GM19372 (cell line): ENCODE results near the gene H1-8.
"Not testable (repeated sequence)": the region's sequence is repeated elsewhere in the genome, so short reads cannot be mapped to it uniquely, and the experiment has no call there.

ENCODE experiments used
- ATAC-seq: cut with Tn5 transposase; IDR thresholded peaks from one replicate; pipeline ENCODE4 v1.9.1; 2021; ENCODE audit warnings: mild to moderate bottlenecking, low read depth, moderate library complexity; ENCODE audit not compliant: unreplicated experiment

Gene H1-8, protein sequence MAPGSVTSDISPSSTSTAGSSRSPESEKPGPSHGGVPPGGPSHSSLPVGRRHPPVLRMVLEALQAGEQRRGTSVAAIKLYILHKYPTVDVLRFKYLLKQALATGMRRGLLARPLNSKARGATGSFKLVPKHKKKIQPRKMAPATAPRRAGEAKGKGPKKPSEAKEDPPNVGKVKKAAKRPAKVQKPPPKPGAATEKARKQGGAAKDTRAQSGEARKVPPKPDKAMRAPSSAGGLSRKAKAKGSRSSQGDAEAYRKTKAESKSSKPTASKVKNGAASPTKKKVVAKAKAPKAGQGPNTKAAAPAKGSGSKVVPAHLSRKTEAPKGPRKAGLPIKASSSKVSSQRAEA

GRCh38 chr3:129543156-129543790 is at the start of gene H1-8:
TSS of gene H1-8 (plus strand) at chr3:129543175. CDS start at chr3:129543219, 44 bp downstream.
- ATAC-seq = no peak

GRCh38 chr3:129493206-129493605 is 49.8 kb upstream of the H1-8 start:
- ATAC-seq = no peak

DNA sequence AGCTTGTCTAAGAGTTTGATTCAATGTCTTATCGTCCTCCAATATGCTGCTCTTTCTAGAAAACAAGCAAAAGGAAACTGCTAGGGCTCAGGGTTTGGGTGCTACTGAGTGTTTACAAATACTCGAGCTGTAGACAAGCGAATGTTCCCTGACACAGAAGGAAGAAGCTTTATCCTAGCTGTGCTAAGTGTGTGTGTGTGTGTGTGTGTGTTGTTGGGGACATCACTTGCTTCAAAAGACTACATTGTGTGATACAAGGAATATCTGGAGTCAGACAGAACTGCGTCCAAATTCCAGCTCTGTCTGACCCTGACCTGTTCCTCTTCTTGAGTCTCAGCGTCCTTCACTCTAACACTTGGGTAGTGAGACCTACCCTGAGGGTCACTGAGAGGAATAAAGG is 48.5 kb upstream of the H1-8 start:
- ATAC-seq = not testable (repeated sequence)

- not testable (repeated sequence) for ATAC-seq
Observed at GRCh38 chr3:129495006-129495639, 47.9 kb upstream of the H1-8 start.

- not testable (repeated sequence) for ATAC-seq
Observed at GRCh38 chr3:129497876-129498275, 45.1 kb upstream of the H1-8 start.

DNA sequence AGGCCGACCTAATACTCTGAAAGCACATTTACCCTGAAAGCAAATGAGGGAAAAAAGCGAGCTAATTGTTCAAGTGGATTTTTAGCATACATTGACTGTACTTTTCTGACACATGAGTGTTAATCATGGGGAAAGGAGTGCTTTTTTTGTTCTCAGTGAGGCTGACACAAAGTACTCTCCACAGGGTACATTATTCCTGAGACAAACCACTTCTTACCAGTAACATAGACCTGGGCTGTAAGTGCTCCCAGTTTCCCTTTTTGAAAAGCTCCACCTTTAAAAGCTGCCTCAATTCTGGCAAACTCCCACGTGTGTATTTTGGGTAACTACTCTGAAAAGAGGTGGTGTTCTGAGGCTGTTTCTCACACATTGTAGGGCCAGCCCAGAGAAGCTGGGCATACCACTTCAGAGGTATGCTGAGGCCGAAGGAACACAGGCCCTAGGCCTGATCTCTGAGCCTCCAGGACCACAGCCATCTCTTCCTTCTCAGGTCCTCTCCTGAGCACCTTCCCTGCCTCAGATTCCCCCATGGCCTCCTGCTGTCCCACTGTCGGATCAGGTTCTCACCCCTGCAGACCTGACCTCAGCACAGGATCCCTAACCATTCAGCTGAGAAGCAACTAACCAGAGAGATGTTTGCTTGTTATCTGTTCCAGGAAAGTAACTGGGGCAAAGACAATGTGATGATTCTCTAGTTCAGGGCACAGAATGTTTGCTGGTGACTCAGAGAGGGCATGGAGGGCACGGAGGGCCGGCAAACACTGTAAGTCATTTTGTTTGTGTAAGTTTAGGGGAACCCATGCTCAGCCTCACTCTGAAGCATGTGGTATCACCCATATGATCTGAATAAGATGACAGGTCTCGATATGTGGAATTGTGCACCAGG is 44.1 kb upstream of the H1-8 start:
- ATAC-seq = not testable (repeated sequence)

DNA sequence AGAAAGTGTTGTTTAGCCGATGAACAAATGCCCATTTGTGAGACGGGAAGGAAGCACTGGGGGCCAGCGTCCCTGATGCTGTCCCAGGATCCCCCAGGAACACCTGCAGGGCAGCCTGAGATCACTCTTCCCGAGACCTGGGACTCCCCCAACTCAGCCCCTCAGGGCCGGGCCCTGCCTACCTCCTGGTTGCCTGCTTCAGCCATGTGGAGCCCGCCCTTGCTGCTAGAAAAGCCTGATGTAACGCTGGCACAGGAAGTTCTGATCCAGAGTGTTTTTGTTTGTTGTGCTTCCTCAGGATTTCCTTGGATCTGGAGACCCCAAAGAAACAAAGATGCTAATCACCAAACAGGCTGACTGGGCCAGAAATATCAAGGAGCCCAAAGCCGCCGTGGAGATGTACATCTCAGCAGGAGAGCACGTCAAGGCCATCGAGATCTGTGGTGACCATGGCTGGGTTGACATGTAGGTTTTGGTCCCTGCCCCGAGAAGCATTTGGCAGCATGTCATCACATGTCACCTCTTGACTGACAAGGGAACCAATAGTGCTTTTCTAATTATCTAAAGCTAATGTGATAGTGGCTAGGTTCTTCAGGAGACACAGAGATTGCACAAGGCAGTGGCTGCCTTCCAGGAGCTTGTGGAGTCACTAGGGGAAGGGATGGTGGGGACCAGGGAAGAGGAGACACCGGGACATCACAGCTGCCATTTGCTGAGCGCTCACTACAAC is 43.2 kb upstream of the H1-8 start:
- ATAC-seq = not testable (repeated sequence)

DNA sequence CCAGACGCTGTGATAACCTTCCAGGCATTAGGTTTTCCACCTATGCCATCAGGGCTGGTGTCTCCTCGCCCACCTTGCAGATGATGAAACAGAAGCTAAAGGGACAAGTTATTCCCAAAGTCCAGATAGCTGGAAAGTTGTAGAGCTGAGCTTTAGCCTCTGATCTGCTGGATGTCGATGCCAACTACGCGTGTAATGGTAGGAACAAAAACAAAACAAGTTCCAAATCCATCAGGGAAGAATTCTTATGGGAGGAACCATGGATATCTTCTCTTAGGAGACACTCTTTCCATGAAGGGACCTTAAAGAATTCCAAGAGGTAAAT is 42.7 kb upstream of the H1-8 start:
- no peak for ATAC-seq

DNA sequence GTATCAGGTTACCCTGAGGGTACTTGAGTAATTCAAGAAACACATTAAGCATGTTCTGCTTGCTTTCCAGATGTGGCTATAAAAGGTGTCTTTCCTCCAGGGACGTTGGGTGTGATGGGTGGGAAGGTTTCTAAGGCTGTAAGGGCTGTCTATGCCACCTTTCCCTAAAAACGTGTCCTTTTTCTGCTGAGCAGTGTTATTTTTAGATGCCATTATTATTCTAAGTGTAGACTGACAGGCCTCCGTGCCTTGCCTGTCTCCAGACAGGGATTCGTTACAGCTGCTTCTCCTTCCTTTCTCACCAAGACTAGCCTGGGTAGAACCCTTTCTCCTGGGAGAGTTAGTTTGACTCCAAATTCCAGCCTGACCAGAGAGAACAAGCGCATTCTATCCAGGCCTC is 41.3 kb upstream of the H1-8 start:
- no peak for ATAC-seq

- no peak for ATAC-seq
Observed at GRCh38 chr3:129502641-129503408, 40.1 kb upstream of the H1-8 start.

DNA sequence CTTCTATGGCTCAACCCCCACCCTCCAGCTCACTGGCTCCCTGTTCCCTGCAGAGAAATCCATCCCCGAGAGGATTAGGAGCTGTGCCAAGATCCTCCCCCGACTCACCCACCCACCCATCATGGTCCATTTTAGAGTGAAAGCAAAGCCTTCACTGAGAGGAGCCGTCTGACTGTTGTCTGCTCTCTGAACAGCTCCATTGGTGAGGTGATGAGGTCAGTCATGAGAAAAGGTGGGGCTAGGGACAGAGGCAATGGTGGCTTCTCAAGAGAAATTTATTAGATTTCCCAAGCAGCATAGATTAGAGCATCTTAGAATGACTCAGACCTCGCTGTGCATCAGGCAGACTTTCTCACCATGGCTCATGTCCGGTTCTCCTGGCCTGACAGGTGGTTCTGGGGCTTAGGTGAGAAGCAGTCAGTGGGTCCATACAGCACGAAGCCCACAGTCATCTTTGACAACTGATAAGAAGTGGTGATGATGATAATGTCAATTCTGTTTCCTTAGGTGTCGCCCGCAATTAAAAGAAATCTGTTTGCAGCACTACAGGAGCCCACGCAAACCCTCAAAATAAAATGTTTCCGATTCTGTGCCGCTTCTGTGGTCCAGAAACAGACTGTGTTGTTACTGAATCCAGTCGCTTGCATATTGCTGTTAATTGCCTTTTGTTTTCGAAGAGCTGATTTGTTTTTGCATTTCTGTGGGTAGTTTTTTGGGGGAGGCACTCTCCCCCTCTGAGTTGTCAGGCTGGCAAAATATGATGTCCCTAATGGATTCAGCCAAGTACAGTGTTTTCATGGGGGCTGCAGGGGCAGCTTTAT is 39.3 kb upstream of the H1-8 start:
- no peak for ATAC-seq

DNA sequence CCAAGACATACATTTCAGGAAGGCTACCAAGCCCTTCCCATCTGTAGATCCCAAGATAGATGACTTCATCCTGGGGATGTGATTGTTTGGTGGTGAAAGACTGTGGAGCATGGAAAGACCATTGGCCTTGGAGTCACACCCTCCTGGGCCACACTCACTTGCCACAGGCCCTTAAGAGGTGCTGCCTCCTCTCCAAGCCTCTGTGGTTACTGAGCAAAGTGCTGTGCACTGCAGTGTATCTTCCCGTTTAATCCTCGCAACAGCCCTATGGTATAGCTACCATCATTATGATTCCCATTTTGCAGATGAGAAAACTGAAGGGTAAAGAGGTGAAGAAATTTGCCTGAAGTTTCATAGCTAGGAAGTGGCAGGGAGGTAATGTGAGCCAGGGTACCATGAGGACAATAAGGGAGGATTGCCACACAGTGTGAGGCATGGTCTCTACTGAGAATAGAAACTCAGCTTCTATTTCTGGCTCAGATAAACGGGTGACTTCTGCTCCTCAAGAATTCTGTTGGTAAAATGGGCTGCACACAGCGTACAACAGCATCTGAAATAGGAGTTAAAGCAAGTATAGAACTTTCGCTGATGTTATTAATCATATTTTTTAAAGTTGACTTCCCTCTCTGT is 38.4 kb upstream of the H1-8 start:
- no peak for ATAC-seq

DNA sequence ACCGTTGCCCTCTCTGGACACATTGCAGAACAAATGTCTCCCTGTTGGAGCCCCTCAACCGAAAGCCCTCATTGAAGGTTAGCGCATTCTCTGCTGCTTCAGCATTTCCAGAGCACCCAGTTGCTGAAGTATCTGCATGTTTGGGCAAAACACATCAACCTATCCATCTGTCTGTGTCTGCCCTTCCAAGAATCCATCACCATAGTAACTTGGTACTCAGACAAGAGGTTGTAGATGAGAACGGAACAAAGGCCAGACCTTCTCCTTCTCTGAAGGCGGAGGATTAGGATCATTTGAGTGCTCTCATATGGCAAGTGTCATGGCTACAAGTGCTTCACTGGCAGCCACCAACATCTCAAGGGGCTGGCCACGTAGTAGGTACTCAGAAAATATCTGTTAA is 37.6 kb upstream of the H1-8 start:
- no peak for ATAC-seq

DNA sequence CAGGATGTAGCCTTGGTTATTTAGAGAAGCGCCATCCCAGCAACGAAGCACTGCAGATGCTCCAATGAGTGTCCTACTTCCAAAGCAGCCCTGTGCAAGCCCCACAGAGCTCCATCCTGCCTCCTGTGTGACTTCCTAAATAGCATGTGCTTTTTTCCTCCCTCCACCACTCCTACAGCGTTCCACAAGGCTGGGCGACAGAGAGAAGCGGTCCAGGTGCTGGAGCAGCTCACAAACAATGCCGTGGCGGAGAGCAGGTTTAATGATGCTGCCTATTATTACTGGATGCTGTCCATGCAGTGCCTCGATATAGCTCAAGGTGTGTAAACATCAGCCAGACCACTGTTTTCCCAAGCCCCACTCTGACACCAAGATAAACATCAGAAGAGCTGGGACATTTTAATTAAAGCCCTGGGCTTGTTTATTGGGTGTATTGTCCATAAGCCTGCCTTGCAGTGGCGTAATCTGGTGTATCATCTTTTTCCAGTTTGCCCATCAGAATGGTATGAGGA is 36.7 kb upstream of the H1-8 start:
- no peak for ATAC-seq

DNA sequence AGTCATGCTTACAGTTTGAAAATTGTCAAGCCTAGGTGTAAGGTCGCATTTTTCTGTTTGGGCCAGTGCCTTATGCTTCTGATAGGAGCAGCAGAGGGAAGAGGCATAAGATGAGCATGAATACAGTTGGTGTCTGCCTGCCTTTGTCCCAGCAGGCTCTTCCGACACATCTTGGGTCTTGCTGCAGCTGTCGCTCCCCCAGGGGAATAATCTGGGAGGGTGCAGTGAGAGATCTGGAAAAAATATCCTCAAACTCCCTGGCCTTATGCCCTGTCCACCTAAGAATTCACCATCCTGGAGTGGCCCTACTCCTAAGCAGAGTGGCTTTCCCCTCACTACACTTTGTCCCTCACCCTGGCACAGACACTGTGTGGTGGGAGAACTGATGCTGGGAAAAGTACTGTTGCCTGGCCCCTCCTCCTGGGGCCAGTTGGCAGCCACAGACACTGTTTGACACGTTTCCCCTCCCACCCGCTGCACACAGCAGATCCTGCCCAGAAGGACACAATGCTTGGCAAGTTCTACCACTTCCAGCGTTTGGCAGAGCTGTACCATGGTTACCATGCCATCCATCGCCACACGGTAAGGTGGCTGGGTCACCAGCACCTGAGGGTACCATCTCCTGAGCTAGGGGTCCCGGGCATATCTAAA is 35.7 kb upstream of the H1-8 start:
- ATAC-seq = no peak

- no peak for ATAC-seq
Observed at GRCh38 chr3:129512595-129512994, 30.4 kb upstream of the H1-8 start.

GRCh38 chr3:129513705-129514104 is 29.3 kb upstream of the H1-8 start:
- no peak for ATAC-seq
